HUES6 (cell line): ENCODE results near the gene MALRD1.

Experiments used
- H3K27ac ChIP-seq: 2 replicates; pipeline ENCODE4 v1.7.0; 2013; ENCODE audit warnings: low read depth, mild to moderate bottlenecking, low read length, inconsistent platforms
- H3K27me3 ChIP-seq: 2 replicates; pipeline ENCODE4 v1.6.1; 2013; ENCODE audit warnings: low read length; ENCODE audit not compliant: control insufficient read depth, insufficient read depth
- H3K36me3 ChIP-seq: 2 replicates; pipeline ENCODE4 v1.6.1; 2013; ENCODE audit warnings: low read length; ENCODE audit not compliant: control insufficient read depth, insufficient read depth
- H3K4me1 ChIP-seq: 2 replicates; pipeline ENCODE4 v1.6.1; 2013; ENCODE audit warnings: low read length; ENCODE audit not compliant: control insufficient read depth, insufficient read depth
- H3K4me3 ChIP-seq: 2 replicates; pipeline ENCODE4 v1.5.1; 2013; ENCODE audit warnings: low read depth, low read length
- H3K9ac ChIP-seq: one replicate; pipeline ENCODE4 v1.6.1; 2013; ENCODE audit warnings: mild to moderate bottlenecking, low read length
- H3K9me3 ChIP-seq: 2 replicates; pipeline ENCODE4 v1.6.1; 2013; ENCODE audit warnings: low read depth, low read length; ENCODE audit not compliant: control insufficient read depth, insufficient read depth

The MALRD1 gene

DNA sequence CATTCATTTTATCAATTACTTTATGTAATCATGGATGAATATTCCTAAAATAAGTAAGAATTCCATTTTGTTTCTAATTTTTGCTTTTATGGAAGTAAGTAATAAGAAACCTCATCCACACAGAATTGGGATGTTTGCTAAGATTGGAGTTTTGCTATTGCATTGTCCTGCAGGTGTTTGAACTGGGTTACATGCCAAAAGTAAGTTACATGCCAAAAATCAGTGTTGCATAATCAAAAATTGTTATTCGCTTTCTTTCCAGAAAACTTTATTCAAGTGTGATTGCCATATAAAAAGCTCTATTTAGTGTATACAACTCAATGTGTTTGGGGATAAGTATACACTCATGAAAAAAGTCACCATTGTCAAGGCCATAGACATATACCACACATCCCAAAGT, 420.9 kb downstream of the MALRD1 start:
- Histone ChIP-seq H3K9me3 (no peaks in the 10 kb centered on the region; the same call in 1 of the 2 replicates), H3K4me1 (no peaks in the 10 kb centered on the region), H3K27me3 (no peaks in the 10 kb centered on the region), H3K27ac (no peak overlapping the region), H3K36me3 (no peaks in the 10 kb centered on the region), H3K4me3 (no peak overlapping the region), H3K9ac (no peak overlapping the region)

DNA sequence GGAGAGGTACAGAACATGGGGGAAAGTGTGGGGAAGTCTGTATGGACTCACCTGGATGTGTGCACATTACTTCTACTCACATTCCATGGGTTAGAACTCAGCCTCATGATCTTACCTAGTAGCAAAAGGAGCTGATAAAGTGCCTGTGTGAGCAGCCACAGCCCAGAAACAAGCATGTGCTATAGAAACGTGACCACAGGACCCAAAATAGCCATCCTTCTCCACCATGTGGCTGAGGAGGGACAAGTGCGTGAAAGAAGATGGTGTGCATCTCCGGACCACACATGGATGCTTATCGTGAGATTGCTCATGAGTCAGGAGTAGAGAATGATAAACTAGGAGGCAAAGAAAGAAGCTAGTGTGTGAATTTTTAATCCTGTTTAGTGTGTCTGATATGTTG, 431.3 kb downstream of the MALRD1 start:
- Histone ChIP-seq H3K36me3 (no peaks in the 10 kb centered on the region), H3K9me3 (no peaks in the 10 kb centered on the region), H3K27ac (no peak overlapping the region), H3K9ac (no peak overlapping the region), H3K4me3 (no peak overlapping the region), H3K27me3 (no peaks in the 10 kb centered on the region), H3K4me1 (no peaks in the 10 kb centered on the region)

DNA sequence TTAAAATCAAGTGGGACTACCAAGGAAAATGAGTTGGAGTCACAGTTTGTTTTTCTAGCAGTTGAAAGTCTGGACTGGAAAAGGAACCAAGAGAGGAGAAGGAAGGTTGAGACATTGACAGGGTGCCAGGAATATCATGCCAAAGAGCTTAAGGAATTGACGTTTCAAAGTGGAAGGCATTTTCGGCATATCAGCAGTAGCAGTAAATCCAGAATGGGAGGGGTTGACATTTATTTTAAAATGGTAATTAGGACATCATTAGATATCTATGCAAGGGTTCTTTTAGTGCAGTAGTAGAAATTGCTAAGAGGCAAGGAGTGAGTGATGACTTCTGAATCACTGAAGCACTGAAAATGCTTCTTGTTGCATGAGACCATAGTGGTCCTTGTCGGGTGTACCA, 431.8 kb downstream of the MALRD1 start:
- Histone ChIP-seq H3K36me3 (no peaks in the 10 kb centered on the region), H3K9me3 (no peaks in the 10 kb centered on the region), H3K27ac (no peak overlapping the region), H3K4me3 (no peak overlapping the region), H3K27me3 (no peaks in the 10 kb centered on the region), H3K4me1 (no peaks in the 10 kb centered on the region), H3K9ac (no peak overlapping the region)

DNA sequence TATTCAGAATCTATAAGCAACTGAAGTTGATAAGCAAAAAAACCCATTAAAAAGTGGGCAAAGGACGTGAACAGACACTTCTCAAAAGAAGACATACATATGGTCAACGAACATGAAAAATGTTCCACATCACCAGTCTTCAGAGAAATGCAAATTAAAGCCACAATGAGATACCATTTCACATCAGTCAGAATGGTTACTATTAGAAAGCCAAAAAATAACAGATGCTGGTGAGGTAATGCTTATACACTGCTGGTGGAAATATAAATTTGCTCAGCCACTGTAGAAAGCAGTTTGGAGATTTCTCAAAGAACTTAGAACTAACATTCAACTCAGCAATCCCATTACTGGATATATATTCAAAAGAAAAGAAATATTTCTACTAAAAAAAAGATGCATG, 434.8 kb downstream of the MALRD1 start:
- Histone ChIP-seq H3K4me1 (peaks cover 4% of the 10 kb centered on the region; the same call in 1 of the 2 replicates), H3K9ac (no peak overlapping the region), H3K4me3 (no peak overlapping the region), H3K27ac (no peak overlapping the region), H3K27me3 (no peaks in the 10 kb centered on the region), H3K36me3 (no peaks in the 10 kb centered on the region), H3K9me3 (no peaks in the 10 kb centered on the region)

DNA sequence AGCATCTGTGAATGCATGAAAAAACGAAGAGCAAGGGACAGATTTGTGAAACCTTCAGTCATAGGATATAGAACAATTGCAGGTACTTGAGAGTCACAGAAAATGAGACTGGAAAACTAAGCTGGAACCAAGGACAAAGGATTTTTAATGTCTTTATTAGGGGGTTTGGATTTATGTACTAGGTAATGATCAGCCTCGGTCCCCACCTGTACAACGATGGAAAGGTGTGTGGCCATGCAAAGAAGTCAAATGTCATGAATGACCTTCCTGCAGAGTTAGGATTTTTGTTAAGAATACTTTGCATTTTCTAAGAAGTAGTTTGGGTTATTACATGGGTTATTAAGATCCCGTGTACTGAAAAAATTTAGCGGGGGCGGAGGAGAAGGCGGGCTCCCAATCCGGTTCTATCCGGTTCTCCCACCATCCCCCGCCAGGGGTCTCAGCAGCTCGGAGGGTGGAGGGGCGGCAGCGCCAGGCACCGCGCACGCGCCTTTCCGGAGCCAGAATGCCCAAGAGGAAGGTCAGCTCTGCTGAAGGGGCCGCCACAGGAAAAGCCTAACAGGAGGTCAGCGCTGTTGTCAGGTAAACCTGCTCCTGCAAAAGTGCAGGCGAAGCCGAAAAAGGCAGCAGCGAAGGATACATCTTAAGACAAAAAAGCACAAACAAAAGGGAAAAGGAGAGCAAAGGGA, 440.1 kb downstream of the MALRD1 start:
- Histone ChIP-seq H3K9ac (peak overlapping the region; percentile 43), H3K36me3 (no peaks in the 10 kb centered on the region), H3K9me3 (no peaks in the 10 kb centered on the region), H3K4me3 (peak overlapping the region; percentile 32; the same call in 1 of the 2 replicates), H3K4me1 (peaks cover 15% of the 10 kb centered on the region), H3K27ac (peak overlapping the region; percentile 21), H3K27me3 (no peaks in the 10 kb centered on the region)

DNA sequence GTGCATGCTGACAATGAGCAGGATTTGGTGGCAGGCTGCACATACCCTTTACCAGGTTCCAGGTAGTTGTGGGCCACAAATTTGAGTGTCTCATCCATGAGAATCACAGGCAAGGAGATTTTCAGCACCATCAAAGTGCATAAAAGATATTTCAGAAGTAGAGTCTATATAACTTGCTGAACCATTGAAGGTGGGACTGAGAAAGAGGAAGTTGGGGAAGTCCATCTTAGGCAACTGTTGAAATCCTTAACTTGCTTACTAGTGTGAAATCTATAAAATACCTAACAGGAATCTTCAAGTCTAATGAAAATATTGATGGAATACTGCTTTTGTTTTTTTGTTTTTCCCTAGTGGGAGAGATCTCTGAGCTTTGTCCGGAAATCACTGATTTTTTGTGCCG, 442.6 kb downstream of the MALRD1 start:
- H3K27me3 ChIP-seq = no peaks in the 10 kb centered on the region
- H3K9me3 ChIP-seq = no peaks in the 10 kb centered on the region
- no peak overlapping the region for H3K9ac ChIP-seq
- H3K4me1 ChIP-seq = peaks cover 15% of the 10 kb centered on the region
- no peaks in the 10 kb centered on the region for H3K36me3 ChIP-seq
- no peak overlapping the region for H3K27ac ChIP-seq
- no peak overlapping the region for H3K4me3 ChIP-seq

DNA sequence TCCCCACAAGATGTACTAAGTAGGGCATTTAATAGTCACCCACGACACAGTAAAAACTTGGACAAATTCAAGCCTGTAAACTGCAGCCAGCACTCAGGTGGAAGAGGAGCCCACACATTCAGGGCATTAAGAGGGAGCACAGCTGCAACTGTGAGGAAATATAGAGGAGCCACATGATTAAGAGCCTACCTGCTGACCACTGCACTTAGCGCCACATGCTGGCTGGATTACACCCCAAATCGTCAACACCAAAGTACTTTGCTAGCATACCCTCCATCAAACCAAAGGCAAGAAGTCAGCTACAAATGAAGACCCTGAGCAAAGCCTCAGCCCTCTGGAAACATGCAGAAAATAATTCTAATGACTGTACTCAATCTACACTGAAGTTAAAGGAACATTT, 445.3 kb downstream of the MALRD1 start:
- no peak overlapping the region for H3K4me3 ChIP-seq
- H3K27ac ChIP-seq = no peak overlapping the region
- H3K27me3 ChIP-seq = no peaks in the 10 kb centered on the region
- peaks cover 8% of the 10 kb centered on the region for H3K4me1 ChIP-seq
- no peaks in the 10 kb centered on the region for H3K9me3 ChIP-seq
- no peaks in the 10 kb centered on the region for H3K36me3 ChIP-seq
- H3K9ac ChIP-seq = no peak overlapping the region

DNA sequence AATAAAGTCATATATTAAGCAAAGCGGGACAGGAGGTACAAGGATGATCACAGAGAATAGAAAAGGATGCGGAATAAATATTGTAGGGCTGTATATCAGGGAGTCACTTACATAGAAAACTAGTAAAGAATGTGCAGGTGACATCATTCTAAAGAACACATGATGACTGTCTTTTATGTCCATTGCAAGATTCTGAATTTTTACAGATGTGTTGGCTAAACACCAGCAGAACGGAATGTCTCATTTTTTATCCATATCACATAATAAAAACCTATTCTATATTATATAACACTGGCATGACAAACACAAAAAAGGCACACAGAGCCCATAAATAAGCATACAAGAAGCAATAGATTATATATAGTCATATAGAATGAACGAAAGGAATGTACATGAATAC, 448.4 kb downstream of the MALRD1 start:
- no peak overlapping the region for H3K27ac ChIP-seq
- no peaks in the 10 kb centered on the region for H3K4me1 ChIP-seq
- H3K9ac ChIP-seq = no peak overlapping the region
- no peaks in the 10 kb centered on the region for H3K9me3 ChIP-seq
- H3K27me3 ChIP-seq = no peaks in the 10 kb centered on the region
- no peaks in the 10 kb centered on the region for H3K36me3 ChIP-seq
- no peak overlapping the region for H3K4me3 ChIP-seq

DNA sequence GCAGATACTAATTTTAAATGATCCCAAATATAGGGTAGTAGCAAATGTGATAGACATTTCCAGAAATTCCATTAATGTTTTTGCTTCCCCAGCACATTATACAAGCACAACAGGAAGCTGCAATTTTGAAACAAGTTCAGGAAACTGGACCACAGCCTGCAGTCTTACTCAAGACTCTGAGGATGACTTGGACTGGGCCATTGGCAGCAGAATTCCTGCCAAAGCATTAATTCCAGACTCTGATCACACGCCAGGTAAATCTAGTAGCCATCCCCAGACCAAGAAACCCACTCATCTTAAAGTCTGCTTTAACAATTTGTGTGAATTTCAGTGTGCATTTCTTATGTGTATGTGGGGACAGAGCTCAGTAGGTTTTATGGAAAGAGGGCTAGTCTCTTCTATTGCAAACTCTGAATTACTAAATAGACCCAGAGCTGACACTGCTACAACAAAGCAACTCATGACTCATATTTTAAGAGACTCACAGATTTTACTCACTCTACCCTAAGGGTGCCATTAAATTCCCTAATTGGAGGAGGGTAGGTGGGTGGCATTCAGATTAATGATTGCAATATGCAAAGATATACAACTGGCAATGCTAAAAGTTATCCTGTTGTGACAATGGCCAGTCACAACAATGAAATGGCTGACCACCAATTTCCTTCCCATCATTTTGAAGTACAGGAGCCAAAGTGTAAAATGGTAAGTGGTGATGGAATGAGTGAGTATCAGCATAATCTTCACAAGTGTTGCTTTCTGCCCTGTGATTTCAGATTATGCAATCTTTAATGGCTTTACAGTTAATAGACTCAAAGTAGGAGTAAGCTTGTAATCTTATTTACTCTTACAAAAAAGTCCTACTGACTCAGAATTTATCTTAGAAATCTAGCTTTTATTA, 450.0 kb downstream of the MALRD1 start:
- H3K4me1 ChIP-seq = no peaks in the 10 kb centered on the region
- H3K4me3 ChIP-seq = no peak overlapping the region
- H3K9me3 ChIP-seq = no peaks in the 10 kb centered on the region
- no peaks in the 10 kb centered on the region for H3K36me3 ChIP-seq
- no peak overlapping the region for H3K27ac ChIP-seq
- H3K9ac ChIP-seq = no peak overlapping the region
- H3K27me3 ChIP-seq = no peaks in the 10 kb centered on the region

DNA sequence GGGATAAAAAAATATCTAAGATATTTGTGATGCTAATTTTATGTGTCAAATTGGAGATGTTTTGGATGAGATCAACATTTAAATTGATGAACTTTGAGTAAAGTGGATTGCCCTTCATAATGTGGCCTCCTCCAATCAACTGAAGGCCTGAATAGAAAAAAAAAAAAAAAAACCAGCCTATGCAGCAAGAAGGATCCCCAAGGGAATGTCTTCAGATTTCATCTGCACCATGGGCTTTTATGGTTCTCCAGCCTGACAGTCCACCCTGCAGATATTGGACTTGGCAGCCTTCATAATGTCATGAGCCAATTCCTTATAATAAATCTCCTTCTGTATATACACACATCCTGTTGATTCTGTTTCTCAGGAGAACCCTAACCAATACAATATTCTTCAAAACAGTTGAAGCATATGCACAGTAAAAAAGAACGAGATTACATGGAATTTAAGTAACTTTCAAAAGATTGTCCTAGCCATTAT, 450.7 kb downstream of the MALRD1 start:
- H3K4me1 ChIP-seq = no peaks in the 10 kb centered on the region
- no peaks in the 10 kb centered on the region for H3K27me3 ChIP-seq
- H3K36me3 ChIP-seq = no peaks in the 10 kb centered on the region
- H3K9me3 ChIP-seq = no peaks in the 10 kb centered on the region
- H3K4me3 ChIP-seq = no peak overlapping the region
- no peak overlapping the region for H3K9ac ChIP-seq
- no peak overlapping the region for H3K27ac ChIP-seq

DNA sequence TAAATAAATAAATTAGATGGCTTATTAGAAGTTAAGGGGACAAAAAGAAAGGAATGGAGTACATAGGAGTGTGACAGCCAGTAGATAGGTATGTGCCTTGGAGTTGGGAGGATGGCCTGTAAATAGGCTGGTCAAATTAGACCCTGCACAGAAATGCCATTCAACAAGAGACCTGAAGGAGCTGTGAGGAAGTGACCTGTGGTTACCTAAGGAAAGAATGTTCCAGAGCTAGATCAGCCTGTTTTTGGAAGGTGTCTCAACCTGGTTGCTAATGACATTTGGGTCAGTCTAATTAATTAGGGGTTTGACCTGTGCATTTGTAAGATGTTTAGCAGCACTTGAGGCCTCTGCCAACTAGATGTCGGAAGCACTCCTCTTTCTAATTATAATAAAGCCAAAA, 452.4 kb downstream of the MALRD1 start:
- Histone ChIP-seq H3K36me3 (no peaks in the 10 kb centered on the region), H3K27me3 (no peaks in the 10 kb centered on the region), H3K4me1 (no peaks in the 10 kb centered on the region), H3K4me3 (no peak overlapping the region), H3K9ac (no peak overlapping the region), H3K9me3 (no peaks in the 10 kb centered on the region), H3K27ac (no peak overlapping the region)
